Endothelial cell of umbilical vein (primary cell): ENCODE results near the gene SDHA.
"Not testable (repeated sequence)": the region's sequence is repeated elsewhere in the genome, so short reads cannot be mapped to it uniquely, and the experiment has no call there.

ENCODE experiments used
- CTCF ChIP-seq, 2 donors: IDR thresholded peaks; 1 replicate in 1 of 2; 2 replicates in 1 of 2; pipeline ENCODE4 v1.5.1; 2011; ENCODE audit warnings: low read length in 2 of 2, mild to moderate bottlenecking in 2 of 2, moderate library complexity in 2 of 2, control low read depth in 1 of 2, inconsistent platforms in 1 of 2, low read depth in 1 of 2; ENCODE audit not compliant: insufficient read depth in 1 of 2; ENCODE audit errors: extremely low read depth in 1 of 2
- EZH2 ChIP-seq: IDR thresholded peaks from 2 replicates; pipeline ENCODE4 v1.6.1; 2012; ENCODE audit warnings: borderline replicate concordance, low read depth, mild to moderate bottlenecking, moderate library complexity, low read length, inconsistent platforms; ENCODE audit not compliant: severe bottlenecking
- FOS ChIP-seq: IDR thresholded peaks from 2 replicates; pipeline ENCODE4 v1.6.1; 2011; ENCODE audit warnings: mild to moderate bottlenecking, low read length, moderate library complexity, borderline replicate concordance; ENCODE audit not compliant: insufficient read depth
- GATA2 ChIP-seq: IDR thresholded peaks from 2 replicates; pipeline ENCODE4 v1.7.0; 2011; ENCODE audit warnings: low read depth, mild to moderate bottlenecking, moderate library complexity, mixed read lengths, low read length; ENCODE audit not compliant: insufficient read length, insufficient read depth
- MAX ChIP-seq: IDR thresholded peaks from 2 replicates; pipeline ENCODE4 v1.6.1; 2011; ENCODE audit not compliant: insufficient read depth, insufficient read length
- POLR2A ChIP-seq: IDR thresholded peaks from 2 replicates; pipeline ENCODE4 v1.6.1; 2012; ENCODE audit warnings: low read depth, mild to moderate bottlenecking, control low read depth, low read length
- POLR2AphosphoS5 ChIP-seq: IDR thresholded peaks from 2 replicates; pipeline ENCODE4 v1.6.1; 2012; ENCODE audit warnings: low read depth, mild to moderate bottlenecking, control low read depth, low read length, moderate library complexity; ENCODE audit not compliant: insufficient read depth

- not testable (repeated sequence) for TF ChIP-seq CTCF (IDR thresholded peaks at IDR 0.05; ENCODE audit: extremely low read depth in 1 of 2, insufficient read depth in 1 of 2, low read depth in 1 of 2, low read length in 2 of 2); POLR2A; MAX; EZH2; POLR2AphosphoS5; FOS; GATA2
Observed at GRCh38 chr5:273491-273890, 55.4 kb downstream of the SDHA start.
